HG02981 (cell line): ENCODE data around the gene CTSL.

Experiments
- ATAC-seq: cut with Tn5 transposase; IDR thresholded peaks from one replicate; pipeline ENCODE4 v1.9.1; 2021; ENCODE audit warnings: mild to moderate bottlenecking, moderate library complexity; ENCODE audit not compliant: unreplicated experiment

The CTSL gene

GRCh38 chr9:87699835-87700234 is 26.1 kb upstream of the CTSL start:
- ATAC-seq = no peak

GRCh38 chr9:87701491-87701890 is 24.4 kb upstream of the CTSL start:
- ATAC-seq = no peak

- ATAC-seq = no peak
Measured at GRCh38 chr9:87701931-87702421, 23.9 kb upstream of the CTSL start.

GRCh38 chr9:87702921-87703320 is 23.0 kb upstream of the CTSL start:
- ATAC-seq = no peak

GRCh38 chr9:87703636-87704276 is 22.2 kb upstream of the CTSL start:
- no peak for ATAC-seq

GRCh38 chr9:87704342-87704741 is 21.6 kb upstream of the CTSL start:
- ATAC-seq = no peak

GRCh38 chr9:87706066-87706739 is 19.7 kb upstream of the CTSL start:
- no peak for ATAC-seq

- no peak for ATAC-seq
Measured at GRCh38 chr9:87707805-87708506, 18.0 kb upstream of the CTSL start.

GRCh38 chr9:87708546-87708945 is 17.4 kb upstream of the CTSL start:
- no peak for ATAC-seq

- ATAC-seq = no peak
Measured at GRCh38 chr9:87708986-87709728, 16.8 kb upstream of the CTSL start.

GRCh38 chr9:87710443-87710842 is 15.5 kb upstream of the CTSL start:
- ATAC-seq = no peak

- no peak for ATAC-seq
Measured at GRCh38 chr9:87711857-87712800, 13.8 kb upstream of the CTSL start.

GRCh38 chr9:87712801-87713277 is 13.1 kb upstream of the CTSL start:
- no peak for ATAC-seq

- ATAC-seq = no peak
Measured at GRCh38 chr9:87713278-87713987, 12.5 kb upstream of the CTSL start.

GRCh38 chr9:87713988-87714330 is 12.0 kb upstream of the CTSL start:
- no peak for ATAC-seq

GRCh38 chr9:87714819-87715218 is 11.1 kb upstream of the CTSL start:
- ATAC-seq = no peak

GRCh38 chr9:87716141-87716540 is 9.8 kb upstream of the CTSL start:
- no peak for ATAC-seq

GRCh38 chr9:87717456-87717855 is 8.5 kb upstream of the CTSL start:
- no peak for ATAC-seq

GRCh38 chr9:87718231-87718630 is 7.7 kb upstream of the CTSL start:
- no peak for ATAC-seq
